Measurements from ENCODE around the gene LRRC51. TPM values are rescaled to one million over a fixed set of nuclear protein-coding genes. Genes with fewer than 3 reads are reported as not detected.
A peak's percentile ranks its signal among the peaks of the same experiment; 100 is the strongest.

LRRC51 gene
- 7.6 TPM for total RNA-seq

- ATAC-seq (peak; percentile 95), DNase-seq (ENCODE audit: low spot score) (peak; percentile 100)
Observed at GRCh38 chr11:72080326-72081183, at the start of gene LRRC51, which contains the start of gene NUMA1. TSS of gene LRRC51 (plus strand) at chr11:72080850. CDS start at chr11:72089084, 8,234 bp downstream. TSS of gene NUMA1 (minus strand) at chr11:72080542. CDS start at chr11:72035943, 44,599 bp downstream.

GRCh38 chr11:72036687-72037086 lies 44.0 kb upstream of the LRRC51 start:
- ATAC-seq (no peak), DNase-seq (ENCODE audit: low spot score) (no peak)

GRCh38 chr11:72037554-72038311 lies 42.9 kb upstream of the LRRC51 start:
- ATAC-seq, result no peak
- DNase-seq (ENCODE audit: low spot score), result no peak

GRCh38 chr11:72038491-72038890 lies 42.2 kb upstream of the LRRC51 start:
- ATAC-seq (peak; percentile 8), DNase-seq (ENCODE audit: low spot score) (no peak)

- ATAC-seq, result no peak
- DNase-seq (ENCODE audit: low spot score), result no peak
Observed at GRCh38 chr11:72039031-72039855, 41.4 kb upstream of the LRRC51 start.

- no peak for ATAC-seq
- DNase-seq (ENCODE audit: low spot score), result no peak
Observed at GRCh38 chr11:72039856-72040401, 40.7 kb upstream of the LRRC51 start.

- peak; percentile 92 for DNase-seq (ENCODE audit: low spot score)
- peak; percentile 76 for ATAC-seq
Observed at GRCh38 chr11:72040491-72041363, 39.9 kb upstream of the LRRC51 start.

- DNase-seq (ENCODE audit: low spot score) (peak; percentile 79), ATAC-seq (peak; percentile 77)
Observed at GRCh38 chr11:72041364-72042063, 39.1 kb upstream of the LRRC51 start.

GRCh38 chr11:72042064-72042745 lies 38.4 kb upstream of the LRRC51 start:
- ATAC-seq, result no peak
- no peak for DNase-seq (ENCODE audit: low spot score)

- DNase-seq (ENCODE audit: low spot score) (no peak), ATAC-seq (no peak)
Observed at GRCh38 chr11:72045849-72046248, 34.8 kb upstream of the LRRC51 start.

- peak; percentile 56 for ATAC-seq
- DNase-seq (ENCODE audit: low spot score), result no peak
Observed at GRCh38 chr11:72048766-72049460, 31.7 kb upstream of the LRRC51 start.

- DNase-seq (ENCODE audit: low spot score) (no peak), ATAC-seq (no peak)
Observed at GRCh38 chr11:72058416-72059034, 22.1 kb upstream of the LRRC51 start.

- DNase-seq (ENCODE audit: low spot score), result no peak
- ATAC-seq, result no peak
Observed at GRCh38 chr11:72061739-72062396, 18.8 kb upstream of the LRRC51 start.

- no peak for ATAC-seq
- no peak for DNase-seq (ENCODE audit: low spot score)
Observed at GRCh38 chr11:72066855-72067254, 13.8 kb upstream of the LRRC51 start.

- no peak for ATAC-seq
- no peak for DNase-seq (ENCODE audit: low spot score)
Observed at GRCh38 chr11:72067266-72067665, 13.4 kb upstream of the LRRC51 start.

- no peak for DNase-seq (ENCODE audit: low spot score)
- no peak for ATAC-seq
Observed at GRCh38 chr11:72067676-72068075, 13.0 kb upstream of the LRRC51 start.

- peak; percentile 14 for ATAC-seq
- no peak for DNase-seq (ENCODE audit: low spot score)
Observed at GRCh38 chr11:72069200-72069599, 11.4 kb upstream of the LRRC51 start.

Data from left lobe of liver (tissue), 2 donors.